Left lung (tissue), 14 donors: ENCODE measurements around the gene AKAP3. TPM values are rescaled to one million over a fixed set of nuclear protein-coding genes. Genes with fewer than 3 reads are reported as not detected.

Experiments used
- ATAC-seq: fragments of 200-7000 bp; cut with Tn5 transposase; one replicate; pipeline ENCODE4 v1.9.1; 2020; ENCODE audit warnings: moderate library complexity
- DNase-seq, 4 donors: peaks; one replicate each; pipeline ENCODE4 v3.0.0-alpha.2; 2013 to 2020
- H3K27ac ChIP-seq, 2 donors: fragments of 200-600 bp; sonication (generic) in 1 of 2; one replicate each; pipeline versions ENCODE4 v1.5.0 to v1.8.0; 2020 to 2021
- H3K27me3 ChIP-seq, 2 donors: fragments of 200-600 bp; sonication (generic) in 1 of 2; one replicate each; pipeline versions ENCODE4 v1.5.0 to v1.8.0; 2020 to 2021
- H3K36me3 ChIP-seq, 2 donors: fragments of 200-600 bp; sonication (generic) in 1 of 2; one replicate each; pipeline versions ENCODE4 v1.5.0 to v1.8.0; 2020 to 2021
- H3K4me1 ChIP-seq, 2 donors: fragments of 200-600 bp; one replicate each; pipeline ENCODE4 v1.8.0; 2021
- H3K4me3 ChIP-seq, 2 donors: fragments of 200-600 bp; sonication (generic) in 1 of 2; one replicate each; pipeline versions ENCODE4 v1.5.0 to v1.8.0; 2020 to 2021; ENCODE audit warnings: mild to moderate bottlenecking in 1 of 2
- H3K9me3 ChIP-seq, 2 donors: fragments of 200-600 bp; sonication (generic) in 1 of 2; one replicate each; pipeline versions ENCODE4 v1.5.0 to v1.8.0; 2020 to 2021
- intact Hi-C, 2 donors: fragments of 100-400 bp; cut with DNase I; formaldehyde crosslinking; loops; one replicate each; pipeline versions ENCODE4 v1.11.2 to v1.14.2; 2022
- long read RNA-seq, 12 donors: library from polyadenylated mRNA in 2 of 12; unstranded in 2 of 12; transcript quantifications; one replicate each; pipeline ENCODE4 v2.0.0 and lab custom pipeline, GENCODE V29; 2019 to 2026
- polyA plus RNA-seq, 6 donors: library from polyadenylated mRNA; unstranded; fragments of 120-200 nt; gene quantifications; one replicate each; pipeline ENCODE4 v1.2.1, GENCODE V29; 2013; ENCODE audit not compliant: insufficient read length in 6 of 6
- total RNA-seq, 2 donors: library from RNA; stranded (reverse); fragmentation: NEBNext Ultra II Directional; extraction: Animal tissue kit (Norgen Biotek cat#: 25700); gene quantifications; one replicate each; pipeline ENCODE4 v1.2.1, GENCODE V29; 2021
- TF ChIP-seq, protein P1 (sequence below), 2 donors: fragments of 200-600 bp; sonication (generic) in 1 of 2; IDR thresholded peaks; one replicate each; pipeline versions ENCODE4 v1.5.0 to v1.8.0; 2021; ENCODE audit warnings: antibody characterized with exemption in 2 of 2
- donor health status: DM: no; HTN: yes; CAD: no.
- donor health status: DM: no; HTN: no; CAD: no.

AKAP3 gene
- total RNA-seq (1 to 10 TPM; 1.7 to 2.8 TPM), polyA plus RNA-seq (1 to 10 TPM; 1.0 to 4.5 (median 2.0) TPM)
- long read RNA-seq, donor 1: 0 reads
- long read RNA-seq, donor 2, partial matches to known transcripts: 89 of 139 reads
- long read RNA-seq, donor 2, other reads (novel, unspliced or antisense): 50 of 139 reads
- long read RNA-seq, donor 3, partial matches to known transcripts: 34 of 66 reads
- long read RNA-seq, donor 3, other reads (novel, unspliced or antisense): 32 of 66 reads
- long read RNA-seq, donor 4: 0 reads
- long read RNA-seq, donor 5, partial matches to known transcripts: 46 of 81 reads
- long read RNA-seq, donor 5, other reads (novel, unspliced or antisense): 35 of 81 reads
- long read RNA-seq, donor 6, partial matches to known transcripts: 29 of 67 reads
- long read RNA-seq, donor 6, other reads (novel, unspliced or antisense): 38 of 67 reads
- long read RNA-seq, donor 7, partial matches to known transcripts: 0 of 1 reads
- long read RNA-seq, donor 7, other reads (novel, unspliced or antisense): 0 of 1 reads
- long read RNA-seq, donor 8: 0 reads
- long read RNA-seq, donor 9: 0 reads
- long read RNA-seq, donor 10: 0 reads
- long read RNA-seq, donor 11: 0 reads
- long read RNA-seq, donor 12, partial matches to known transcripts: 60 of 109 reads
- long read RNA-seq, donor 12, other reads (novel, unspliced or antisense): 49 of 109 reads

DNA sequence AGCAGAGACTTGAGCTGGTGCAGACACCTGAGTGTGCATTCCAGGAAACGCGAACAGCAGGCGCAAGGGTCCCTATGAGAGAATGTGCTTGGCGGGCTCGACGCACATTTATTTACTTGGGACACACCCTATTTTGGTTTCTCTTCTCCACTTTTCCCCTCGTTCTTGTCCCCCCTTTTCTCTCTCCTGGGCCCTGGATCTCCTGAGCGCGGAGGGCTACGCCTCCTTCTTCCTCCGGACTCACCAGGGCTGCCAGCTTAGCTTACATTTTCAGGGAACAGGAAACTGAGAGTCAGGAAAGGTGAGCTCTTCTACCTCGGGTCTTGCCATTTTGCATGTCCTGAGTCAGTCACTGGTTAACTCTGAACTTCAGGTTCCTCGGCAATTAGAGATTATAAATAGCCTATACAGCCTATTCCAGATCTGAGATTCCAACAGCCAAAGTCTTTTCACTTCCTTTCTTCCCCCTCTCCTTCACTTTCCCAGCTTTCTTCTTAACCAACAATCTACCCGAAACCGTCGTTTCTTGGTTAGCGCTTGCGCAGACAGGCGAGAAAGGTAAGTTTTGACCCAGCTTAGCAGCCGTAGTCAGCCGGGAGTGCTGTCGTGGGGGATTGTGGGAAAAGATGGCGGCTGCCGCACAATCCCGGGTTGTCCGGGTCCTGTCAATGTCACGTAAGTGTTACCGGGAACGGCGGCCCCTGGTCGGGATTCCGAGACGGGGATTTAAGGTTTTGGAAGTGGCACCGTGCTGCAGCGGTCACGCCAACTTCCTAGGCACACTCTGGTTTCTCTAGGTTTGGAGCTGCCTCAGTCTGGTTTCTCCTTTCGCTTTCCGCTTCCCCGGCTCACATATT, at the start of gene AKAP3, which contains the start of gene NDUFA9:
Gene AKAP3, minus strand, starts transcription at position 551 of the 857 bp plus-strand sequence. CDS start 10,855 bp downstream, outside the sequence.
Gene NDUFA9, plus strand, starts transcription at position 614 of the 857 bp plus-strand sequence. Its CDS starts 13 bp downstream, at position 627.
- peaks cover 14 to 44% of the 10 kb centered on the region in 2 donors for H3K4me1 ChIP-seq
- peak within 1 kb of the TSS; percentile 71 to 73 for H3K4me3 ChIP-seq
- TF ChIP-seq, protein P1, sequence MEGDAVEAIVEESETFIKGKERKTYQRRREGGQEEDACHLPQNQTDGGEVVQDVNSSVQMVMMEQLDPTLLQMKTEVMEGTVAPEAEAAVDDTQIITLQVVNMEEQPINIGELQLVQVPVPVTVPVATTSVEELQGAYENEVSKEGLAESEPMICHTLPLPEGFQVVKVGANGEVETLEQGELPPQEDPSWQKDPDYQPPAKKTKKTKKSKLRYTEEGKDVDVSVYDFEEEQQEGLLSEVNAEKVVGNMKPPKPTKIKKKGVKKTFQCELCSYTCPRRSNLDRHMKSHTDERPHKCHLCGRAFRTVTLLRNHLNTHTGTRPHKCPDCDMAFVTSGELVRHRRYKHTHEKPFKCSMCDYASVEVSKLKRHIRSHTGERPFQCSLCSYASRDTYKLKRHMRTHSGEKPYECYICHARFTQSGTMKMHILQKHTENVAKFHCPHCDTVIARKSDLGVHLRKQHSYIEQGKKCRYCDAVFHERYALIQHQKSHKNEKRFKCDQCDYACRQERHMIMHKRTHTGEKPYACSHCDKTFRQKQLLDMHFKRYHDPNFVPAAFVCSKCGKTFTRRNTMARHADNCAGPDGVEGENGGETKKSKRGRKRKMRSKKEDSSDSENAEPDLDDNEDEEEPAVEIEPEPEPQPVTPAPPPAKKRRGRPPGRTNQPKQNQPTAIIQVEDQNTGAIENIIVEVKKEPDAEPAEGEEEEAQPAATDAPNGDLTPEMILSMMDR (IDR thresholded peaks at IDR 0.05): no peak
- no peaks in the 10 kb centered on the region for H3K36me3 ChIP-seq
- peak within 1 kb of the TSS; percentile 83 to 89 for H3K27ac ChIP-seq
- intact Hi-C loops: no loop called here
- no peaks in the 10 kb centered on the region for H3K27me3 ChIP-seq
- DNase-seq (peak; percentile 77 to 90 (median 88)), ATAC-seq (peak; percentile 99)
- no peaks in the 10 kb centered on the region for H3K9me3 ChIP-seq

DNA sequence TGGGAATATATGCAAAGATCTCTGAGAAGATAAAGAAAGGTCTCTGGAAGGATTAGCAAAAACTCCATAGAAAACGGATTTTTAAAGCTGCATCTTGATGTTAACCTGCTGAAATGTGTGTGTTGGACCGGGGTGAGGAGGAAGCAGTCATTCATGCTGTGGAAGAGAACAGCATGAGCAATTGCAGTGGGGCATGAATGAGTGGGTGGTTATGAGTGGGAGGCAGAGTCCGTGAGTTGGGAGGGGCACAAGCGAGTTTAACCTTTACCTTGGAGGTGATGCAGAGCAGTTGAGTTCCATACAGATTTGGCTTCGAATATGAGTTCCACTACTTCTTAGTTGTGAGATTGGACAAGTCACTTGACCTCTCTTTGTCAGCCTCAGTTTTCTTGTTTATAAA, 41.9 kb upstream of the AKAP3 start:
- H3K4me3 ChIP-seq: no peak overlapping the region
- no peaks in the 10 kb centered on the region for H3K9me3 ChIP-seq
- intact Hi-C loops: no loop called here
- TF ChIP-seq, protein P1 (IDR thresholded peaks at IDR 0.05): no peak
- no peaks in the 10 kb centered on the region for H3K4me1 ChIP-seq
- no peak overlapping the region for H3K27ac ChIP-seq
- no peak for DNase-seq
- no peak for ATAC-seq
- peaks cover 0 to 55% of the 10 kb centered on the region in 2 donors for H3K36me3 ChIP-seq
- H3K27me3 ChIP-seq: no peaks in the 10 kb centered on the region

- Histone ChIP-seq H3K36me3 (peaks cover 0 to 84% of the 10 kb centered on the region in 2 donors), H3K4me1 (no peaks in the 10 kb centered on the region), H3K9me3 (no peaks in the 10 kb centered on the region), H3K27me3 (no peaks in the 10 kb centered on the region), H3K4me3 (no peak overlapping the region), H3K27ac (no peak overlapping the region)
- intact Hi-C loops: no loop called here
- DNase-seq (no peak), ATAC-seq (no peak)
- TF ChIP-seq, protein P1 (IDR thresholded peaks at IDR 0.05): no peak
These were observed 36.5 kb upstream of the AKAP3 start for GRCh38 chr12:4685317-4685716.

DNA sequence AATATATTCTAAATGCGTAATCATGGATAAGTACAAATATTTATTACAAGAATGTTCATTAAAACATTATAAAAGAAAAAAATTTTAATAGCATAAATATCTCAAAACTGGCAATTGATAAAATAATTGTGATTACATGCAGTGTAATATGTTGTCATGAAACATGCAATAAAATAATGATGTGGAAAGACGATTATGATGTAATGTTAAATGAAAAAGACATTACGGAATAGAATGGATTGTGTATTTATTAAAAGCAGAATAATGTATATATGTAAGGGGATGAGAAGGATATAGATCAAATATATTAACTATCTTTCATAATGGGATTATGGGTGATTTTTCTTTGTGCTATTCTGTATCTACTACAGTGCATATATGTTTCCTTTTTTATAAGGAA, 32.9 kb upstream of the AKAP3 start:
- no peak for DNase-seq
- Histone ChIP-seq H3K4me1 (no peaks in the 10 kb centered on the region), H3K27ac (no peak overlapping the region), H3K9me3 (no peaks in the 10 kb centered on the region), H3K4me3 (no peak overlapping the region), H3K36me3 (peaks cover 0 to 53% of the 10 kb centered on the region in 2 donors), H3K27me3 (no peaks in the 10 kb centered on the region)
- intact Hi-C loops: no loop called here
- ATAC-seq: no peak
- TF ChIP-seq, protein P1 (IDR thresholded peaks at IDR 0.05): no peak
